HUES6 (cell line): ENCODE results near the gene C12orf57.

Experiments used
- H3K27ac ChIP-seq: 2 replicates; pipeline ENCODE4 v1.7.0; 2013; ENCODE audit warnings: low read depth, mild to moderate bottlenecking, low read length, inconsistent platforms
- H3K27me3 ChIP-seq: 2 replicates; pipeline ENCODE4 v1.6.1; 2013; ENCODE audit warnings: low read length; ENCODE audit not compliant: control insufficient read depth, insufficient read depth
- H3K36me3 ChIP-seq: 2 replicates; pipeline ENCODE4 v1.6.1; 2013; ENCODE audit warnings: low read length; ENCODE audit not compliant: control insufficient read depth, insufficient read depth
- H3K4me1 ChIP-seq: 2 replicates; pipeline ENCODE4 v1.6.1; 2013; ENCODE audit warnings: low read length; ENCODE audit not compliant: control insufficient read depth, insufficient read depth
- H3K4me3 ChIP-seq: 2 replicates; pipeline ENCODE4 v1.5.1; 2013; ENCODE audit warnings: low read depth, low read length
- H3K9ac ChIP-seq: one replicate; pipeline ENCODE4 v1.6.1; 2013; ENCODE audit warnings: mild to moderate bottlenecking, low read length
- H3K9me3 ChIP-seq: 2 replicates; pipeline ENCODE4 v1.6.1; 2013; ENCODE audit warnings: low read depth, low read length; ENCODE audit not compliant: control insufficient read depth, insufficient read depth

The C12orf57 gene

DNA sequence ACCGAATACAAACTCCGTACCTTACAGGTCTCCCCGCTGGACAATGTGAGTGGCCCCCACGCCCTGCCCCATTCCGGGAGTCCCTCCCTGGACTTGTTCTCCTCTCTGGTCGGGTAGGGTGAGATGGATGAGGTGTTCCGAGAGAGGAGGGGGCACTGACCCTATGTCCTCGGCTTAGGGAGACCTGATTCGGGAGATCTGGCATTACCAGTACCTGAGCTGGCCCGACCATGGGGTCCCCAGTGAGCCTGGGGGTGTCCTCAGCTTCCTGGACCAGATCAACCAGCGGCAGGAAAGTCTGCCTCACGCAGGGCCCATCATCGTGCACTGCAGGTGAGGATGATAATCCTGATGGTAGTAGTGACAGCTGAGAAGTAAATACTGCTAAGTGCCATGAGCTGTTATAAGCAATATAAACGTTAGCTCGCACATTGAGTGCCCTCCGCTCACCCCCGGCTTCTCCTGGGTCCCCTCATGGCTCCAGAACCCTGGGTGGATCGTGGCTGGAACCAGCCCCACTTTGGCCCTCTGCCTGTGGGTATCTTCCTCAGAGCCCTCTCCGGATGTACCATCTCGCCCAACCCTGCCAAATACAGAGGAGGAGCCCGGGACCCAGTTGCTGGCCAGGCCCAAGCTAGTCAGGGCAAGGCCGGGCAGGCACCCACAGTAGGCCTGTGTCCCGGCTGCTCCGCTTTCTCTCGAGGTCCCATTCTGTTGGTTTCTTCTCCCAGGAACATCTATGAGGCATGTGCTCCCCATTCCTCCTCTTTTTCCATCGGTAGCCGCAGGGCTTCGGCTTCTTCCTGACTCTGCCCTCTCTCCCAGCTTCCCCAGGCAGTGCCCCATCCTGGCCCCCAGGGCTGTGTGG is 14.2 kb downstream of the C12orf57 start:
- H3K4me3 ChIP-seq, result no peak overlapping the region
- no peaks in the 10 kb centered on the region for H3K9me3 ChIP-seq
- peak overlapping the region; percentile 10 for H3K9ac ChIP-seq
- peaks cover 31% of the 10 kb centered on the region for H3K4me1 ChIP-seq
- no peak overlapping the region for H3K27ac ChIP-seq
- H3K27me3 ChIP-seq, result no peaks in the 10 kb centered on the region
- no peaks in the 10 kb centered on the region for H3K36me3 ChIP-seq

DNA sequence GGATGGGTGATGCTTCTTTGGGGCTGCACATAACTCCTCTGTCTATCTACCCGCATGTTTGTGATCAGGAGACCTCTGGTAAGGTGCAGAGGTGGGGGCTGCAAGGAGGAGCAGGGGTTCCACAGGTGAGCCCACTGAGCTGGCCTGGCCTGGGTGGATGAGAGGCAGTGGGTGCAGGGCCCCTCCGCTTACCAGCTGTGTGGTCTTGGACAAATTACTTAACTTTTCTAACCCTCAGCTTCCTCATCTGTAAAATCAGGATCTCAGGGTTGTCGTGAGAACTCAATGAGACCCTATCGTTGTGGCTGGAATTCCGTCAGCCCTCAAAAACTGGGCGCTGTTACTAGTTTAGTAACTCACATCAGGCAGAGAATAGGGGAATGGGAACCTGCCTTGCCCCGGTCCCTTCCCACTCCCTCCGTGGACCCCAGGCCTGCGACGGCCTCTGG is 14.8 kb downstream of the C12orf57 start:
- H3K4me3 ChIP-seq, result no peak overlapping the region
- H3K4me1 ChIP-seq, result peaks cover 24% of the 10 kb centered on the region
- H3K9me3 ChIP-seq, result no peaks in the 10 kb centered on the region
- H3K9ac ChIP-seq, result peak overlapping the region; percentile 10
- no peaks in the 10 kb centered on the region for H3K27me3 ChIP-seq
- H3K36me3 ChIP-seq, result no peaks in the 10 kb centered on the region
- H3K27ac ChIP-seq, result no peak overlapping the region

DNA sequence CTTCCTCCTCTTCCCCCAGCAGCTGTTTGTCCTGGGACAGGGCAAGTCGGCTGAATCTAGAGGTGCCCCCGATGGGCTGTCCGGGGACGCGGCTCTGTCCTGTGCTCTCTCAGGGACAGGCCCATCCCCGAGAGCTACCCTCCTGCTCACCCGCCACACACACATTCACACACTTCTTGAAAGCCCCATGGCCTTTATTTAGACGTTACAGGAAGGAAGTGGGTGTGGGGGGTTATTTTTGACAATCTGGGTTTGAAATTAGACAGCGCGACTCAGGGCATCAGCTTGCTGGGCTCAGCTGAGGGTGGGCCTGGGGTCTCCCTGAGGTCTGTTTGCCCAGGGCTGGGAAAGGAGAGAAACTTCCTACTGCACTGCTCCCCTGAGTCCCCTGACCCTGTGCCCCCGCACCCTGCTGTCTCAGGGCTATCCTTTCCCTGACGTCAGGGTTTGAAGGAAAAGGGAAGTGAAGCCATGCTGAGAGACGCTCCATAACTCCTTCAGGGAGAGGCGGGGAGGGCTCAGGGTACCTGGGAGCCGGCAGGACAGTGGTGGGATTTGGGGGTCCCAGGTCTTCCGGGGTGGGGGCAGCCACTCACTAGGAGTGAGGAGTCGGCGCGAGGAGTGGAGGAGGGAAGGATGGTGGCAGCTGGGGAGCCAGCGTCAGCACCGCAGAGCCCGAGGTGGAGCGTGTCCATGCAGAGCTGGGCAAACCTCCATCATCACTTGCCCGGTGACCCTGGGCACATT is 15.4 kb downstream of the C12orf57 start:
- no peak overlapping the region for H3K4me3 ChIP-seq
- no peak overlapping the region for H3K9ac ChIP-seq
- H3K9me3 ChIP-seq, result no peaks in the 10 kb centered on the region
- H3K36me3 ChIP-seq, result peaks cover 1% of the 10 kb centered on the region; the same call in 1 of the 2 replicates
- H3K4me1 ChIP-seq, result peaks cover 25% of the 10 kb centered on the region
- H3K27ac ChIP-seq, result no peak overlapping the region
- no peaks in the 10 kb centered on the region for H3K27me3 ChIP-seq

DNA sequence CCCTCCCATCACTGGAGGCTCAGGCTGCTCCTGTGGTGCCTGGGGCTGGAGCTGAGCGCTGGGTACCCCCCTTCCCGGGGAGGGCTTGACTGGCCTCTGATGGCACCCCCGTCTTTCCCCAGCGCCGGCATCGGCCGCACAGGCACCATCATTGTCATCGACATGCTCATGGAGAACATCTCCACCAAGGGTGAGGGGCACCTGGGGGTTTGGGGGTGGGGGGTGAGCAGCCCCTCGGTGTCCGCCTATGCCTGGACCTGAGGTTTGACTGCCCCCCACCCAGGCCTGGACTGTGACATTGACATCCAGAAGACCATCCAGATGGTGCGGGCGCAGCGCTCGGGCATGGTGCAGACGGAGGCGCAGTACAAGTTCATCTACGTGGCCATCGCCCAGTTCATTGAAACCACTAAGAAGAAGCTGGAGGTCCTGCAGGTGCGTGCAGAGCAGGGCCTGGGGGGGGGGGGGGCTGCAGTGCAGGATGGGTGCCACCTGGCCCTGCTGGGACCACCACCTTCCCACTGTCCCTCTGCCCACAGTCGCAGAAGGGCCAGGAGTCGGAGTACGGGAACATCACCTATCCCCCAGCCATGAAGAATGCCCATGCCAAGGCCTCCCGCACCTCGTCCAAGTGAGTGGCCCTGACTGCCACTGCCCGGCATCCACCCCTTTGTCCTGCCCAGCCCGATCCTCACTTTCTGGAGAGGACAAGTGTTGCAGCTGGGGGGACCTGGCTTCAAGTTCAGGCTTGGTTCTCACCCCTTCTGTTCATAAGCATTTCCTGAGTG is 16.2 kb downstream of the C12orf57 start:
- Histone ChIP-seq H3K4me3 (no peak overlapping the region), H3K36me3 (peaks cover 9% of the 10 kb centered on the region; the same call in 1 of the 2 replicates), H3K9ac (no peak overlapping the region), H3K27me3 (no peaks in the 10 kb centered on the region), H3K4me1 (peaks cover 32% of the 10 kb centered on the region), H3K27ac (no peak overlapping the region), H3K9me3 (no peaks in the 10 kb centered on the region)

DNA sequence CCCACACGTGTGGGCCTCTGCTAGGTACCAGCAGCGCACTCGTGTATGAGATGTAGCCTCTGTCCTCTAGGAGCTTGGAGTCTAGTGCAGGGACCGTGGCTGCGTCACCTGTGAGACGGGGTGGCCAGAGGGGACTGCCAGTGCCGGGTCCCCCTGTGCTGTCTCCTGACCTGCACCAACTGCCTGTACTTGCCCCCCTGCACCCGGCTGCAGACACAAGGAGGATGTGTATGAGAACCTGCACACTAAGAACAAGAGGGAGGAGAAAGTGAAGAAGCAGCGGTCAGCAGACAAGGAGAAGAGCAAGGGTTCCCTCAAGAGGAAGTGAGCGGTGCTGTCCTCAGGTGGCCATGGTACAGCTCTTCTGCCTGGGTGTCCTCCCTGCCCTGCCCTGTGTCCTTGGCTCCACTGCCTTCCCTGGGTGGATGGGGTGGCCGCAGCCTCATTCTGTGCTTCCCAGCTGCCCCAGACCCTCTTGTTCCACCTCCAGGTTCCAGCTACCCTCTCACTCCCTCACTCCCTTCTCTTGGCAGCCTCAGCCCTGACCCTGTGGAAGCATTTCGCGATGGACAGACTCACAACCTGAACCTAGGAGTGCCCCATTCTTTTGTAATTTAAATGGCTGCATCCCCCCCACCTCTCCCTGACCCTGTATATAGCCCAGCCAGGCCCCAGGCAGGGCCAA is 16.9 kb downstream of the C12orf57 start:
- H3K27ac ChIP-seq, result peak overlapping the region; percentile 77; the same call in 1 of the 2 replicates
- peak overlapping the region; percentile 74 for H3K4me3 ChIP-seq

DNA sequence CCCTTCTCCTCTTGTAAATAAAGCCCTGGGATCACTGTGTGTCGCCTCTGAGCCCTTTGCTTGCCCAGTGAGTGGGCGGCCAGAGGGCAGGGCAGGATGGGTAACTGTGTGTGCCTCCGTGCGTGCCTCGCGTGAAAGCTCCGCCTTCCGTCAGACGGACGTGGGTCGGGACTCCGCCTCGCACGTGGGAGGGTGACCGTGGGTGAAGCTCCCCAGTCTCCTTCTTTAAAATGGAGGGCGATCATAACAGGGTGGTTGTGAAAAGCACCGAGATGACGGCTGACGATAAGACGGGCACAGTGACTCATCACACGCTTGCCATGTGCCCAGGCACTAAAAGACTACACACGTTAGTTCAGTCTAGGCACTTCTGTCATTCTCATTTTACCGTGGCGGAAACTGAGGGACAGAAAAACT is 17.5 kb downstream of the C12orf57 start:
- Histone ChIP-seq H3K9me3 (no peaks in the 10 kb centered on the region), H3K27ac (peak overlapping the region; percentile 77), H3K9ac (peak overlapping the region; percentile 83), H3K4me1 (peaks cover 32% of the 10 kb centered on the region), H3K4me3 (peak overlapping the region; percentile 74), H3K27me3 (no peaks in the 10 kb centered on the region), H3K36me3 (peaks cover 21% of the 10 kb centered on the region)

More for the DNA sequence above, 16.9 kb downstream of the C12orf57 start:
- no peaks in the 10 kb centered on the region for H3K27me3 ChIP-seq
- peaks cover 15% of the 10 kb centered on the region for H3K36me3 ChIP-seq
- H3K4me1 ChIP-seq, result peaks cover 32% of the 10 kb centered on the region
- peak overlapping the region; percentile 83 for H3K9ac ChIP-seq
- H3K9me3 ChIP-seq, result no peaks in the 10 kb centered on the region

DNA sequence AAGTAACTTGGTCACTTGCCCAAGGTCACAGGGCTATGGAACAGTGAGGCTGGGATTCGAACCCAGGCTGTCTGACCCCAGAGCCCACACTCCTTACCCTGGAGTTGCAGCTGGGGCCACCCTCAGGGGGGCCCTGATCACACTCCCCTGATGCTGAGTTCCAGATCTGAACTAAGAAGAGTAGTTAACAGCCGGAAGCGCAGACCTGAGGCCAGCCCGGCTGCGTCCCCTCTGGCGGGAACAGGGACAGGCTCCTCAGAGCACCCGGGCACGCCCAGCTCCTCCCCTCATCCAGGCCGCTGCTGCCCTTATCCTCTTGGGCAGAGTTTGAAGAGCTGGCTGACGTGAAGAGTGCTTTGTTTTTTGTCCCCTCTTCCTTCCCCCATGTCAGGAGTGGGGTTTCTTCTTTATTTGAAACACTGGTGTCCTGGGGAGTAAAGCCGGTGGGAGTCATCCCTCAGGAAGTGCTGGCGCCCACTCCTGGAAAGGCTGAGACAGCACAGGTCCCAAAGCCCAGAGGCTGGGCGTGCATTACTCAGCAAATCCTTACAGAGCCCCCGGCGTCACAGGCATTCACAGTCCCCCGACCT is 18.0 kb downstream of the C12orf57 start:
- Histone ChIP-seq H3K4me1 (peaks cover 32% of the 10 kb centered on the region), H3K27me3 (no peaks in the 10 kb centered on the region), H3K9ac (peak overlapping the region; percentile 83), H3K9me3 (no peaks in the 10 kb centered on the region), H3K27ac (peak overlapping the region; percentile 77), H3K4me3 (peak overlapping the region; percentile 74), H3K36me3 (peaks cover 25% of the 10 kb centered on the region)

DNA sequence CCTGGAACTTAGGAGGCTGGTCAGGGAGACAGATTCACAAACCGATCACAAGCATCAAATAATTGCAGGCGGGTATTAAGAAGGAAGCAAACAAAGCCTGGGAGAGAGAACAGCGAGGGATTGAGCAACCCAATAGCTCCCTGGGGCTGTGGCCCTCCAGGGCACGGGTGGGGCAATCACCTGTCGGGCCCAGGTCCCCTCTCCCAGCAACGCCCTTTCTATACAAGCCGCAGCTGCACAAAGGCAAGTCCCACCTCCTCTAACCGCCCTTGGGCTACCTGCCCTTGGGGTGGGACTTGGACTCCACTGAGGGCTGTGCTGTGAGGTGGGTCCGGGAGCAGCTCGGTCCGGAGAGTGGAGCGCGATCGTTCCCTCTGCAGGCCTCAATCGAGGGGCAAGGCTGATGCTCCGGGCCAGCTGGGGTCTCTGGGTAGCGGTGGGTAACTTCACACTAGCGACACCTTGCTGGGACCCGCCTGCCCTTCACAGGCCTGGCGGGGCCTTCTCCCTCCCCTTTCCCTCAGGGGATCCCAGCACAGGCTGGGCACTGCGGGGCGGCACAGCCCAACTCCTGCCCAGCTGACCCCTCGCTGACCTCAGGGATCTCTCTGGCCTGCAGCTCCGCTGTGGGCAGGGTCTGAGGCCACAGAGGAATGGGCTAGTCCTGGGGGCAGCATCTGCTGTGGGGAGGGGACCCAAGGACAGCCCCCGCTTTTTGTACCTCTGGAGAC is 18.6 kb downstream of the C12orf57 start:
- Histone ChIP-seq H3K27ac (peak overlapping the region; percentile 77), H3K9ac (peak overlapping the region; percentile 83), H3K4me3 (peak overlapping the region; percentile 74), H3K36me3 (peaks cover 32% of the 10 kb centered on the region), H3K9me3 (no peaks in the 10 kb centered on the region), H3K27me3 (no peaks in the 10 kb centered on the region), H3K4me1 (peaks cover 32% of the 10 kb centered on the region)

DNA sequence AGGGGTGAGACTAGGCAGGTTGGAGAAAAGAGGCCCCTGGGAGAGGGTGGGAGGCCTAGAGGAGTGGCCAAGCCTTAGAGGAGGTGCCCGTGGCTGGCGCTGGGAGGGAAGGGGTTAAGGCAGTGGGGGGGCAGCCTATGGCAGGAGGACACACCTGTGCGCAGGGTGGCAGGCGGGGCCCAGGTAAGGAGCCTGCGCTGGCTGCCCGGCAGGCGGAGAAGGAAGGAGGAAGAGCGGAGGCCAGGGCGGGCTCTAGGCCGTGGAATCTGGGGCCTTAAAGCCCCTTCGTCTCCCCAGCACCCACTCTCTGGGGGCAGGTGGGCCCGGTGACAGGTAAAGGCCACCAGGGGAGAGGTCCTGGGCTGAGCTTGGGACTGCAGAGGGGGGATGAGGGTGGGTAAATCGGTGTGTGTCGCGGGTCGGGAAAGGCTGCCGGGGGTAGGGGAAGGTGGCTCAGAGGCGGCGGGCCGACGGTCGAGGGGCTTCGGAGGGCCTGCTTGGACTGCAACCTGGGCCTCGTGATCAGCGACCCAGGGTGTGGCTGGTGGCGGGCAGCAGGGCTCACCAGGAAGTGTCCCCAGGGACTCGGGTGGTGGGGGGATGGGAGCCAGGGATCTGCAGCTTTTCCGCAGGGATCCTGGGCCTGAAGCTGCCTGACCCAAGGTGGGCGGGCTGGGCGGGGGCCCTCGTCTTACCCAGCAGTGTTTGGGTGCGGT is 19.4 kb downstream of the C12orf57 start:
- no peaks in the 10 kb centered on the region for H3K9me3 ChIP-seq
- peak overlapping the region; percentile 77 for H3K27ac ChIP-seq
- H3K4me3 ChIP-seq, result peak overlapping the region; percentile 74
- no peaks in the 10 kb centered on the region for H3K27me3 ChIP-seq
- peaks cover 39% of the 10 kb centered on the region for H3K36me3 ChIP-seq
- H3K4me1 ChIP-seq, result peaks cover 32% of the 10 kb centered on the region
- H3K9ac ChIP-seq, result peak overlapping the region; percentile 83
